ENCODE measurements around the gene CMKLR1.

GRCh38 chr12:108239378-108239777, 99.7 kb downstream of the CMKLR1 start:
- TF ChIP-seq ZBTB7A (IDR thresholded peaks at IDR 0.05; ENCODE audit: low read depth) (no peak), NFIC (IDR thresholded peaks at IDR 0.05) (no peak), CREB1 (IDR thresholded peaks at IDR 0.05; ENCODE audit: low read depth) (no peak), USF1 (IDR thresholded peaks at IDR 0.05) (no peak)
